Activated T-helper 1 cell treated with Interleukin-2 at 50 U/mL for 16 hours (primary cell): ENCODE results near the gene DNAAF2.
"Not testable (repeated sequence)": the region's sequence is repeated elsewhere in the genome, so short reads cannot be mapped to it uniquely, and the experiment has no call there.

Experiments
- DNase-seq: peaks from one replicate; pipeline ENCODE4 v3.0.0-alpha.2; 2020; ENCODE audit warnings: low read depth

DNAAF2 gene

GRCh38 chr14:49584981-49585640 lies 49.9 kb downstream of the DNAAF2 start:
- DNase-seq, result not testable (repeated sequence)

- DNase-seq, result no peak
These were observed 51.0 kb downstream of the DNAAF2 start for GRCh38 chr14:49584058-49584457.

GRCh38 chr14:49583629-49584028 lies 51.4 kb downstream of the DNAAF2 start:
- no peak for DNase-seq

GRCh38 chr14:49582113-49582977 lies 52.7 kb downstream of the DNAAF2 start:
- no peak for DNase-seq

- DNase-seq, result no peak
These were observed 53.6 kb downstream of the DNAAF2 start for GRCh38 chr14:49581209-49582112.

- DNase-seq, result no peak
These were observed 55.2 kb downstream of the DNAAF2 start for GRCh38 chr14:49579841-49580240.

GRCh38 chr14:49578141-49578540 lies 56.9 kb downstream of the DNAAF2 start:
- DNase-seq, result no peak
